Measurements from ENCODE around the gene STAMBP.
"Not testable (repeated sequence)": the region's sequence is repeated elsewhere in the genome, so short reads cannot be mapped to it uniquely, and the experiment has no call there.

Gene STAMBP

GRCh38 chr2:73836141-73836943 lies 7.6 kb downstream of the STAMBP start:
- DNase-seq (ENCODE audit: low spot score) (no peak), FAIRE-seq (no peak)

- FAIRE-seq (no peak), DNase-seq (ENCODE audit: low spot score) (no peak)
Observed at GRCh38 chr2:73837847-73838585, 9.3 kb downstream of the STAMBP start.

GRCh38 chr2:73838889-73839534 lies 10.3 kb downstream of the STAMBP start:
- FAIRE-seq, result no peak
- no peak for DNase-seq (ENCODE audit: low spot score)

- FAIRE-seq (no peak), DNase-seq (ENCODE audit: low spot score) (no peak)
Observed at GRCh38 chr2:73839653-73840411, 11.1 kb downstream of the STAMBP start.

- no peak for DNase-seq (ENCODE audit: low spot score)
- no peak for FAIRE-seq
Observed at GRCh38 chr2:73841912-73842738, 13.4 kb downstream of the STAMBP start.

GRCh38 chr2:73842739-73843019 lies 13.9 kb downstream of the STAMBP start:
- FAIRE-seq (no peak), DNase-seq (ENCODE audit: low spot score) (no peak)

GRCh38 chr2:73844087-73844486 lies 15.3 kb downstream of the STAMBP start:
- DNase-seq (ENCODE audit: low spot score), result no peak
- FAIRE-seq, result no peak

- FAIRE-seq (no peak), DNase-seq (ENCODE audit: low spot score) (no peak)
Observed at GRCh38 chr2:73850009-73850408, 21.2 kb downstream of the STAMBP start.

- DNase-seq (ENCODE audit: low spot score), result no peak
Observed at GRCh38 chr2:73851274-73851673, 22.5 kb downstream of the STAMBP start.

GRCh38 chr2:73852020-73852419 lies 23.3 kb downstream of the STAMBP start:
- DNase-seq (ENCODE audit: low spot score) (peak; percentile 45), FAIRE-seq (peak; percentile 77)

More at GRCh38 chr2:73851274-73851673, 22.5 kb downstream of the STAMBP start:
- FAIRE-seq, result no peak

- DNase-seq (ENCODE audit: low spot score) (no peak), FAIRE-seq (no peak)
Observed at GRCh38 chr2:73855526-73855925, 26.8 kb downstream of the STAMBP start.

GRCh38 chr2:73856214-73856613 lies 27.5 kb downstream of the STAMBP start:
- DNase-seq (ENCODE audit: low spot score) (peak; percentile 91), FAIRE-seq (peak; percentile 92)

GRCh38 chr2:73859721-73860586 lies 31.2 kb downstream of the STAMBP start:
- peak; percentile 80 for DNase-seq (ENCODE audit: low spot score)
- peak; percentile 96 for FAIRE-seq

- DNase-seq (ENCODE audit: low spot score) (no peak), FAIRE-seq (no peak)
Observed at GRCh38 chr2:73862987-73863386, 34.2 kb downstream of the STAMBP start.

GRCh38 chr2:73868204-73868978 lies 39.6 kb downstream of the STAMBP start:
- FAIRE-seq (no peak), DNase-seq (ENCODE audit: low spot score) (no peak)

- FAIRE-seq (no peak), DNase-seq (ENCODE audit: low spot score) (no peak)
Observed at GRCh38 chr2:73870084-73870483, 41.3 kb downstream of the STAMBP start.

- no peak for FAIRE-seq
- DNase-seq (ENCODE audit: low spot score), result no peak
Observed at GRCh38 chr2:73877071-73877802, 48.5 kb downstream of the STAMBP start.

GRCh38 chr2:73877984-73878383 lies 49.2 kb downstream of the STAMBP start:
- not testable (repeated sequence) for FAIRE-seq; DNase-seq (ENCODE audit: low spot score)

Measured in RCC 7860 (cell line).